Stimulated activated CD4-positive, alpha-beta T cell treated with anti-CD3 and anti-CD28 coated beads, Interleukin-1b, Interleukin-23, amount 100 ng/mL, for 1 hour (primary cell): ENCODE measurements around the gene FBXO46.

Experiments used
- DNase-seq, 2 donors: peaks; one replicate each; pipeline ENCODE4 v3.0.0-alpha.2; 2020; ENCODE audit warnings: low read depth in 2 of 2

Gene FBXO46

GRCh38 chr19:45682908-45683307 is 47.8 kb downstream of the FBXO46 start:
- no peak for DNase-seq

GRCh38 chr19:45682117-45682516 is 48.6 kb downstream of the FBXO46 start:
- DNase-seq, result no peak

- peak; percentile 75 to 80 for DNase-seq
Measured at GRCh38 chr19:45681391-45682015, 49.2 kb downstream of the FBXO46 start.

GRCh38 chr19:45677351-45678230 is 53.1 kb downstream of the FBXO46 start:
- peak; percentile 55 to 67 for DNase-seq

GRCh38 chr19:45676851-45677263 is 53.8 kb downstream of the FBXO46 start:
- no peak for DNase-seq

- no peak for DNase-seq
Measured at GRCh38 chr19:45674946-45675345, 55.8 kb downstream of the FBXO46 start.

- no peak for DNase-seq
Measured at GRCh38 chr19:45670670-45671453, 59.8 kb downstream of the FBXO46 start.

- no peak for DNase-seq
Measured at GRCh38 chr19:45668342-45668871, 62.3 kb downstream of the FBXO46 start.

- DNase-seq, result peak in 1 of 2 donors; percentile 38
Measured at GRCh38 chr19:45667620-45668341, 62.9 kb downstream of the FBXO46 start, which contains the start of gene GIPR. TSS of gene GIPR (plus strand) at chr19:45668221. CDS start at chr19:45669521, 1,300 bp downstream.

- DNase-seq, result no peak
Measured at GRCh38 chr19:45664575-45664974, 66.1 kb downstream of the FBXO46 start.

GRCh38 chr19:45663800-45664199 is 66.9 kb downstream of the FBXO46 start:
- no peak for DNase-seq

- no peak for DNase-seq
Measured at GRCh38 chr19:45660636-45661035, 70.1 kb downstream of the FBXO46 start.
